ENCODE measurements around the gene LAMTOR4. TPM values are rescaled to one million over a fixed set of nuclear protein-coding genes. Genes with fewer than 3 reads are reported as not detected.

Gene LAMTOR4
- total and polyA plus RNA-seq, 2 donors (not counting 1 experiment from before 2014, with no cell fraction given) = 214 to 448 TPM

DNA sequence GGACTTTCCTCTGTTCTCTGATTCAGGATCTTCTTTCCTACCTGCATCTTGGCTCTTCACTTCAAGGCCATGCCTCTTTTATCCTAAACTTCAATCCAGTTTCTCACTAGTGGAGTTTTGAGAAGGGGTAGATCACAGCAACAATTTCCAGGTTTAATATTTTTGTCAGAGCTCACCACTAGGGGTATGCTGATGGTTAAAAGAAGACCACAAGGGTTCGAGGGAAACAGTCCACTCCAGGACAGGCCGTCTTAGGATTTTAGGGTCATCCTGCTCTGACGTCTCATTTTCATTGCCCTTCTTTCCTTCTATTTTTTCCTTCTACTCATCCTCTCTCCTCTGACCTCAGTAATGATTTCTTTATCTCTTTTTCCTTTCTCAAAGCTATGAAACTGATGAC lies 40.3 kb downstream of the LAMTOR4 start:
- no peak overlapping the region for H3K9ac ChIP-seq (ENCODE audit: low read length)
- intact Hi-C loops (cut with micrococcal nuclease) = no loop called here
- no peak for ATAC-seq (ENCODE audit: low read depth)
- no peak overlapping the region for H3K4me3 ChIP-seq (ENCODE audit: control extremely low read depth in 1 of 5, extremely low read depth in 1 of 5, insufficient read depth in 1 of 5, low read depth in 2 of 5, low read length in 4 of 5)
- no peaks in the 10 kb centered on the region for H4K20me1 ChIP-seq (ENCODE audit: control insufficient read depth, insufficient read depth, low read length, poor library complexity, severe bottlenecking)
- Mint-ChIP-seq H3K4me3 (no peak overlapping the region), H3K27me3 (no peaks in the 10 kb centered on the region), H3K27ac (peak overlapping the region; percentile 43), H3K4me1 (peaks cover 45% of the 10 kb centered on the region), H3K9me3 (ENCODE audit: insufficient read depth) (no peaks in the 10 kb centered on the region)
- POLR2A ChIA-PET = interaction anchor here (0.6 to 1.2 kb wide), 3 partner anchors 14 to 30 kb away, joined by 4 to 6 read pairs (median 5); partner anchors contain the start of genes GAL3ST4 and TRAPPC14
- peaks cover 41 to 45% of the 10 kb centered on the region in 2 donors for H3K4me1 ChIP-seq (ENCODE audit: control insufficient read depth in 2 of 2, insufficient read depth in 2 of 2, low read length in 2 of 2)
- TF ChIP-seq EZH2 (IDR thresholded peaks at IDR 0.05; ENCODE audit: borderline replicate concordance, insufficient read depth, low read depth, low read length, poor library complexity, severe bottlenecking) = no peak
- TF ChIP-seq, protein P1, sequence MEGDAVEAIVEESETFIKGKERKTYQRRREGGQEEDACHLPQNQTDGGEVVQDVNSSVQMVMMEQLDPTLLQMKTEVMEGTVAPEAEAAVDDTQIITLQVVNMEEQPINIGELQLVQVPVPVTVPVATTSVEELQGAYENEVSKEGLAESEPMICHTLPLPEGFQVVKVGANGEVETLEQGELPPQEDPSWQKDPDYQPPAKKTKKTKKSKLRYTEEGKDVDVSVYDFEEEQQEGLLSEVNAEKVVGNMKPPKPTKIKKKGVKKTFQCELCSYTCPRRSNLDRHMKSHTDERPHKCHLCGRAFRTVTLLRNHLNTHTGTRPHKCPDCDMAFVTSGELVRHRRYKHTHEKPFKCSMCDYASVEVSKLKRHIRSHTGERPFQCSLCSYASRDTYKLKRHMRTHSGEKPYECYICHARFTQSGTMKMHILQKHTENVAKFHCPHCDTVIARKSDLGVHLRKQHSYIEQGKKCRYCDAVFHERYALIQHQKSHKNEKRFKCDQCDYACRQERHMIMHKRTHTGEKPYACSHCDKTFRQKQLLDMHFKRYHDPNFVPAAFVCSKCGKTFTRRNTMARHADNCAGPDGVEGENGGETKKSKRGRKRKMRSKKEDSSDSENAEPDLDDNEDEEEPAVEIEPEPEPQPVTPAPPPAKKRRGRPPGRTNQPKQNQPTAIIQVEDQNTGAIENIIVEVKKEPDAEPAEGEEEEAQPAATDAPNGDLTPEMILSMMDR (IDR thresholded peaks at IDR 0.05) = no peak
- H3K27ac ChIP-seq (ENCODE audit: low read length in 2 of 2) = no peak overlapping the region
- no peak overlapping the region for H3K4me2 ChIP-seq (replicated peaks; ENCODE audit: low read depth, low read length, poor library complexity, severe bottlenecking)
- no peaks in the 10 kb centered on the region for H3K27me3 ChIP-seq (replicated peaks in 1 of 4; ENCODE audit: control extremely low read depth in 1 of 4, control insufficient read depth in 3 of 4, insufficient read depth in 4 of 4, low read length in 3 of 4)
- CTCF ChIA-PET = interaction anchor here (0.6 to 4.3 kb wide), 10 partner anchors 10 to 156 kb away, joined by 3 to 93 read pairs (median 8); partner anchors contain the start of gene PVRIG
- WGBS (ENCODE audit: insufficient coverage) = 85% methylated on average over 2 of the region's 3 CpGs
- H3K9me3 ChIP-seq (ENCODE audit: control extremely low read depth in 1 of 3, control insufficient read depth in 2 of 3, insufficient read depth in 1 of 3, low read length in 2 of 3) = no peaks in the 10 kb centered on the region
- no peak for DNase-seq
- no peaks in the 10 kb centered on the region for H3K36me3 ChIP-seq (replicated peaks in 1 of 2; ENCODE audit: control extremely low read depth in 1 of 2, control insufficient read depth in 1 of 2, extremely low read depth in 1 of 2, insufficient read depth in 2 of 2, low read length in 1 of 2)
- H3K79me2 ChIP-seq (ENCODE audit: control insufficient read depth, insufficient read depth, low read length) = no peaks in the 10 kb centered on the region
- no peak overlapping the region for H2AFZ ChIP-seq (ENCODE audit: insufficient read depth, low read depth, low read length, poor library complexity, severe bottlenecking)

- WGBS (ENCODE audit: insufficient coverage) = no CpG with 5 or more reads among the region's 4 CpGs
- H3K4me3 Mint-ChIP-seq = peak overlapping the region; percentile 49
- H3K79me2 ChIP-seq (ENCODE audit: control insufficient read depth, insufficient read depth, low read length) = no peaks in the 10 kb centered on the region
- H3K27me3 ChIP-seq (replicated peaks in 1 of 4; ENCODE audit: control extremely low read depth in 1 of 4, control insufficient read depth in 3 of 4, insufficient read depth in 4 of 4, low read length in 3 of 4) = no peaks in the 10 kb centered on the region
- intact Hi-C loops (cut with micrococcal nuclease) = loop anchor here (1.0 to 5.0 kb wide), 3 partner anchors 27 to 217 kb away; partner anchors contain the start of gene TRAPPC14
- peak overlapping the region; percentile 6 for H3K9ac ChIP-seq (ENCODE audit: low read length)
- no peaks in the 10 kb centered on the region for H4K20me1 ChIP-seq (ENCODE audit: control insufficient read depth, insufficient read depth, low read length, poor library complexity, severe bottlenecking)
- no peaks in the 10 kb centered on the region for H3K36me3 ChIP-seq (replicated peaks in 1 of 2; ENCODE audit: control extremely low read depth in 1 of 2, control insufficient read depth in 1 of 2, extremely low read depth in 1 of 2, insufficient read depth in 2 of 2, low read length in 1 of 2)
- H3K4me2 ChIP-seq (replicated peaks; ENCODE audit: low read depth, low read length, poor library complexity, severe bottlenecking) = peak overlapping the region; percentile 57
- no peaks in the 10 kb centered on the region for H3K9me3 ChIP-seq (ENCODE audit: control extremely low read depth in 1 of 3, control insufficient read depth in 2 of 3, insufficient read depth in 1 of 3, low read length in 2 of 3)
- H3K27me3 Mint-ChIP-seq = no peaks in the 10 kb centered on the region
- H3K27ac Mint-ChIP-seq = peak overlapping the region; percentile 93
- POLR2A ChIA-PET = interaction anchor here (0.6 to 1.3 kb wide), 7 partner anchors 10 to 459 kb away, joined by 3 to 5 read pairs (median 3); no protein-coding TSS in a partner anchor
- peaks cover 54% of the 10 kb centered on the region for H3K4me1 Mint-ChIP-seq
- no peak overlapping the region for H3K4me3 ChIP-seq (ENCODE audit: control extremely low read depth in 1 of 5, extremely low read depth in 1 of 5, insufficient read depth in 1 of 5, low read depth in 2 of 5, low read length in 4 of 5)
- no peak for TF ChIP-seq EZH2 (IDR thresholded peaks at IDR 0.05; ENCODE audit: borderline replicate concordance, insufficient read depth, low read depth, low read length, poor library complexity, severe bottlenecking)
- TF ChIP-seq, protein P1 (IDR thresholded peaks at IDR 0.05) = peak; percentile 74
- peaks cover 52 to 57% of the 10 kb centered on the region in 2 donors for H3K4me1 ChIP-seq (ENCODE audit: control insufficient read depth in 2 of 2, insufficient read depth in 2 of 2, low read length in 2 of 2)
- H2AFZ ChIP-seq (ENCODE audit: insufficient read depth, low read depth, low read length, poor library complexity, severe bottlenecking) = peak overlapping the region; percentile 40
- H3K27ac ChIP-seq (ENCODE audit: low read length in 2 of 2) = peak overlapping the region; percentile 81 to 83
- DNase-seq = peak; percentile 74
- no peaks in the 10 kb centered on the region for H3K9me3 Mint-ChIP-seq (ENCODE audit: insufficient read depth)
- ATAC-seq (ENCODE audit: low read depth) = peak; percentile 50
- CTCF ChIA-PET = interaction anchor here (0.8 to 4.3 kb wide), 18 partner anchors 11 to 217 kb away, joined by 3 to 93 read pairs (median 6); partner anchors contain the start of genes GAL3ST4, PVRIG and TRAPPC14
Observed at GRCh38 chr7:100190048-100190711, 41.5 kb downstream of the LAMTOR4 start.
